HepG2 (cell line): Measurements from ENCODE around the gene ATP5F1E. TPM values are rescaled to one million over a fixed set of nuclear protein-coding genes. Genes with fewer than 3 reads are reported as not detected.

Experiments
- ATAC-seq: fragments of 200-7000 bp; cut with Tn5 transposase; 3 replicates; pipeline ENCODE4 v1.9.1; 2020; ENCODE audit warnings: mild to moderate bottlenecking, moderate library complexity
- BruUV-seq: library from RNA; stranded (reverse); fragments of 400-500 nt; replicated peaks from 2 replicates; lab custom pipeline; 2021; lab: Mats Ljungman, UMichigan
- CTCF ChIA-PET: fragments of 300-600 bp; formaldehyde crosslinking; extraction: SDS; loops from one replicate; lab custom pipeline; 2021; ENCODE audit warnings: low total read pairs, inconsistent platforms, low intra/inter-chr PET ratio; lab: Yijun Ruan, JAX
- POLR2A ChIA-PET: fragments of 350-600 bp; sonication (Branson Sonifier 250); formaldehyde crosslinking; loops from one replicate; lab custom pipeline; 2020; ENCODE audit warnings: antibody characterized with exemption, inconsistent platforms; lab: Yijun Ruan, JAX
- DNase-seq: peaks from one replicate; pipeline ENCODE4 v3.0.0-alpha.2; 2015; ENCODE audit warnings: low spot score
- FAIRE-seq: peaks from 3 replicates; lab custom pipeline; 2011; peaks lifted over from hg19 to GRCh38; lab: Jason Lieb, UNC
- H2AFZ ChIP-seq: one replicate; pipeline ENCODE4 v1.6.1; 2011; ENCODE audit warnings: low read length, inconsistent platforms
- H3K27ac ChIP-seq: fragments of 300-600 bp; 3 replicates; pipeline ENCODE4 v1.8.0; 2011; ENCODE audit warnings: mixed run types, mild to moderate bottlenecking, mixed read lengths, low read length, inconsistent platforms; ENCODE audit not compliant: insufficient read depth; ENCODE audit errors: extremely low read length
- H3K27me3 ChIP-seq, 2 experiments: fragments of 200-600 bp in 1 of 2; 2 replicates in 1 of 2; 3 replicates in 1 of 2; pipeline versions ENCODE4 v1.6.0 to v1.8.0; 2011; ENCODE audit warnings: low read length in 2 of 2, mild to moderate bottlenecking in 2 of 2, moderate library complexity in 2 of 2, inconsistent platforms in 1 of 2; ENCODE audit not compliant: insufficient read depth in 2 of 2, control insufficient read depth in 1 of 2
- H3K36me3 ChIP-seq, 2 experiments: fragments of 200-600 bp in 1 of 2; replicated peaks in 1 of 2; 2 replicates in 1 of 2; 3 replicates in 1 of 2; pipeline versions ENCODE4 v1.5.1 to v1.8.0; 2011; ENCODE audit warnings: low read length in 2 of 2, inconsistent platforms in 1 of 2; ENCODE audit not compliant: insufficient read depth in 2 of 2, control insufficient read depth in 1 of 2
- H3K4me1 ChIP-seq: 2 replicates; pipeline ENCODE4 v1.5.1; 2012; ENCODE audit warnings: low read length, inconsistent platforms; ENCODE audit not compliant: insufficient read depth
- H3K4me2 ChIP-seq: 2 replicates; pipeline ENCODE4 v1.6.0; 2011; ENCODE audit warnings: low read depth, low read length, inconsistent platforms
- H3K4me3 ChIP-seq, 3 experiments: fragments of 200-600 bp in 1 of 3; sonication (generic), shearing (Covaris generic) in 1 of 3; replicated peaks in 1 of 3; 2 replicates each; pipeline ENCODE4 v1.5.1; 2011 to 2016; ENCODE audit warnings: low read length in 3 of 3, inconsistent platforms in 2 of 3, low read depth in 2 of 3, mild to moderate bottlenecking in 2 of 3, control low read depth in 1 of 3, mixed read lengths in 1 of 3; ENCODE audit not compliant: insufficient read depth in 1 of 3
- H3K79me2 ChIP-seq: one replicate; pipeline ENCODE4 v1.6.1; 2011; ENCODE audit warnings: low read length, inconsistent platforms; ENCODE audit not compliant: insufficient read depth
- H3K9ac ChIP-seq: 2 replicates; pipeline ENCODE4 v1.6.0; 2011; ENCODE audit warnings: mild to moderate bottlenecking, low read depth, low read length, inconsistent platforms; ENCODE audit not compliant: insufficient read depth
- H3K9me3 ChIP-seq: 2 replicates; pipeline ENCODE4 v1.5.1; 2012; ENCODE audit warnings: mild to moderate bottlenecking, low read length
- H4K20me1 ChIP-seq: 2 replicates; pipeline ENCODE4 v1.6.0; 2011; ENCODE audit warnings: inconsistent platforms, mild to moderate bottlenecking, low read length, moderate library complexity; ENCODE audit not compliant: insufficient read depth
- BHLHE40 ChIP-seq: IDR thresholded peaks from 2 replicates; pipeline ENCODE4 v1.6.1; 2011; ENCODE audit warnings: low read length, improper control_type of control experiment
- HDAC2 ChIP-seq: sonication (generic); formaldehyde crosslinking; IDR thresholded peaks from 2 replicates; pipeline ENCODE4 v1.4.0; 2020; ENCODE audit warnings: missing genetic modification reagents
- HNF1B ChIP-seq: sonication (generic); formaldehyde crosslinking; IDR thresholded peaks from 2 replicates; pipeline ENCODE4 v1.5.1; 2020; ENCODE audit warnings: mild to moderate bottlenecking, moderate library complexity, missing genetic modification reagents
- IRF9 ChIP-seq: sonication (generic); formaldehyde crosslinking; IDR thresholded peaks from 2 replicates; pipeline ENCODE4 v1.8.0; 2022; ENCODE audit warnings: missing genetic modification reagents, mild to moderate bottlenecking, borderline replicate concordance
- MEIS2 ChIP-seq: sonication (generic); formaldehyde crosslinking; IDR thresholded peaks from 2 replicates; pipeline ENCODE4 v1.9.0; 2021; ENCODE audit warnings: mild to moderate bottlenecking, missing genetic modification reagents
- NFYC ChIP-seq: IDR thresholded peaks from 2 replicates; pipeline ENCODE4 v1.6.1; 2016; ENCODE audit warnings: missing genetic modification reagents, missing compliant biosample characterization
- NR1H2 ChIP-seq: sonication (generic); formaldehyde crosslinking; IDR thresholded peaks from 2 replicates; pipeline ENCODE4 v1.8.1; 2022; ENCODE audit warnings: low read depth, missing genetic modification reagents, borderline replicate concordance
- RFX1 ChIP-seq: fragments of 450-650 bp; IDR thresholded peaks from 2 replicates; pipeline ENCODE4 v1.6.1; 2017
- RNF2 ChIP-seq: fragments of 450-650 bp; conservative IDR thresholded peaks from 2 replicates; pipeline ENCODE4 v1.6.1; 2016; ENCODE audit warnings: low read depth
- SNAI1 ChIP-seq: sonication (generic); formaldehyde crosslinking; IDR thresholded peaks from 2 replicates; pipeline ENCODE4 v1.5.0; 2020; ENCODE audit warnings: mild to moderate bottlenecking, missing genetic modification reagents, borderline replicate concordance
- ZBTB37 ChIP-seq: sonication (generic); formaldehyde crosslinking; IDR thresholded peaks from 2 replicates; pipeline ENCODE4 v1.4.0; 2020; ENCODE audit warnings: mild to moderate bottlenecking, missing genetic modification reagents
- ZIK1 ChIP-seq: sonication (generic); formaldehyde crosslinking; IDR thresholded peaks from 2 replicates; pipeline ENCODE4 v1.5.0; 2020; ENCODE audit warnings: mild to moderate bottlenecking, low read depth, missing genetic modification reagents, borderline replicate concordance
- ZNF556 ChIP-seq: sonication (generic); formaldehyde crosslinking; IDR thresholded peaks from 2 replicates; pipeline ENCODE4 v1.4.0; 2020; ENCODE audit warnings: mild to moderate bottlenecking, missing genetic modification reagents, borderline replicate concordance
- ZNF644 ChIP-seq: IDR thresholded peaks from 2 replicates; pipeline ENCODE4 v1.6.1; 2016; ENCODE audit warnings: low read depth
- ZNF775 ChIP-seq: sonication (generic); formaldehyde crosslinking; IDR thresholded peaks from 2 replicates; pipeline ENCODE4 v1.4.0; 2020; ENCODE audit warnings: missing genetic modification reagents, mild to moderate bottlenecking, moderate library complexity, borderline replicate concordance
- WGBS: methylation state at CpG from one replicate; pipeline ENCODE4 v1.1.6; 2017; ENCODE audit warnings: low lambda C conversion rate; 5-methylcytosine and 5-hydroxymethylcytosine counted together
- in situ Hi-C: cut with HindIII; loops from 2 replicates; pipeline ENCODE4 v1.10.0; 2017; ENCODE audit warnings: low pct_unique_long_range_greater_than_20kb; ENCODE audit not compliant: extremely low pct_ligation_motif_present
- intact Hi-C: fragments of 100-400 bp; cut with micrococcal nuclease; formaldehyde crosslinking; loops from one replicate; pipeline ENCODE4 v1.10.0; 2022; ENCODE audit not compliant: unreplicated experiment
- polyA plus RNA-seq, 8 experiments: library from polyadenylated mRNA; depleted of rRNA in 3 of 8; stranded (reverse) in 7 of 8; unstranded in 1 of 8; fragments of >200 nt; fragmentation: Illumina TruSeq in 4 of 8; extraction: Trizol in 4 of 8; gene quantifications; 2 replicates each; pipeline versions ENCODE4 v1.2.1 to v1.2.3, GENCODE V29; 2011 to 2016; ENCODE audit warnings: low read depth in 4 of 8, missing spikeins in 1 of 8, mixed read lengths in 1 of 8; ENCODE audit not compliant: insufficient read depth in 1 of 8
- total RNA-seq, 5 experiments: library from RNA; depleted of rRNA; stranded (reverse); fragments of >200 nt; fragmentation: Illumina TruSeq; extraction: Trizol; gene quantifications; 2 replicates each; pipeline ENCODE4 v1.2.3, GENCODE V29; 2016; ENCODE audit warnings: low read depth in 1 of 5

The ATP5F1E gene
- total and polyA plus RNA-seq, 2 of the 13 experiments (the other 11 are each of a cell fraction or from before 2014, with no cell fraction given), result 121 to 134 TPM

GRCh38 chr20:59043698-59044097 lies 11.6 kb upstream of the ATP5F1E start (continued):
- TF ChIP-seq ZNF775 (CRISPR knock-in tag) (no peak), NR1H2 (CRISPR knock-in tag) (no peak), NFYC (CRISPR knock-in tag) (no peak), RNF2 (no peak), ZNF644 (CRISPR knock-in tag) (no peak), ZIK1 (CRISPR knock-in tag) (no peak)

DNA sequence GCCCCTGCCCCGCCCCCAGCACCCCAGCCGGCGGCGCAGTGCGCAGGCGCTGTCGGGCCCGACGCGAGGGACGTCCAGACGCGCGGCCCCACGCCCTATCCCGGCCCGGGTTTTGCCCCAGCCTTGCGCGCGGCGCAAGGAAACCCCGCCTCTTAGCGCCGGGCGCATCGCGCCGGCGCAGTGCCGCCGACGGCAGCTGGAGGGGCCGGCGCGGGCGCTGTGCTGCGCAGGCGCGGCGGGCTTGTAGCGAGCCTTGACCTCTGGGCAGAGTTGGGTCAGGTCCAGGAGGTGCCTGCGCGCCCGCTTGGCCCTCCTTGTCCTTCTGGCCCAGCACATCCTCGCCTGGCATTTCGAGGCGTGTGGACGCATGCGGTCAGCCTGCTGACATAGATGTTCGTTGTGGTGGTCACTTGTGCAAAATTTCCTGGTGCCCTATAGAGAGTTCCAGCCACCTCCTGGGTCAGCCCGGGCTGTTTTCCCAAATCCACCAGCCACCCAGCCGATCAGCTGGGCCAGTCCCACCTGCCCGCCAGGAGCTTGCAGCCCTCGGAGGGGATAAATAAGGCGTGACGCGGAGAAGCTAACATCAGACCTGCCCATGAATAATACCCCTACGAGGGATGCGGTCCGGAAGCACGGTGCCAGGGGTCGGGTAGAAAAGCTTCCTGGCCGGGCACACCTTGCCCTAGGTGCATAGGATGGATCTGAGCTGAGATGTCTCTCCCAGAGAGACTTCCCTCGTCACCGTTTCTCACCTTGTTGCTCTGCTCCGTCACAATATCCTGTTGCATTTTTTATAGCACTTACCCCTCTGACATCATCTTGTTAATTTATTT lies 10.9 kb upstream of the ATP5F1E start:
- CTCF ChIA-PET, result no interaction called here
- peaks cover 26% of the 10 kb centered on the region for H3K4me1 ChIP-seq
- no peaks in the 10 kb centered on the region for H4K20me1 ChIP-seq
- peak; percentile 86 for ATAC-seq
- peak overlapping the region; percentile 20 to 67 (median 61); a peak in 4 of 6 replicates for H3K4me3 ChIP-seq
- 77% methylated on average over 62 of the region's 66 CpGs for WGBS
- H3K27ac ChIP-seq, result peak overlapping the region; percentile 46
- H3K9ac ChIP-seq, result no peak overlapping the region
- H3K79me2 ChIP-seq, result peaks cover 23% of the 10 kb centered on the region
- no peaks in the 10 kb centered on the region for H3K9me3 ChIP-seq
- in situ Hi-C loops, result no loop called here
- no peak overlapping the region for H2AFZ ChIP-seq
- BruUV-seq, result no TSS peak
- peaks cover 2 to 3% of the 10 kb centered on the region in 2 experiments; a peak in 2 of 5 replicates for H3K27me3 ChIP-seq
- FAIRE-seq, result no peak
- no peaks in the 10 kb centered on the region for H3K36me3 ChIP-seq
- intact Hi-C loops, result no loop called here
- POLR2A ChIA-PET, result interaction anchor here (1.4 to 3.0 kb wide), 2 partner anchors 11 to 154 kb away, joined by 4 to 21 read pairs; partner anchors contain the start of gene ATP5F1E
- DNase-seq, result peak; percentile 56
- H3K4me2 ChIP-seq, result peak overlapping the region; percentile 56
- TF ChIP-seq MEIS2 (CRISPR knock-in tag) (no peak), IRF9 (CRISPR knock-in tag) (no peak), HDAC2 (CRISPR knock-in tag) (no peak), BHLHE40 (no peak), HNF1B (CRISPR knock-in tag) (no peak), SNAI1 (no peak), ZBTB37 (CRISPR knock-in tag) (no peak), RFX1 (no peak), ZNF556 (CRISPR knock-in tag) (no peak)
